NOMO-1 treated with dmso at 0.1 percent for 144 hours (cell line): ENCODE results near the gene NRXN3.

Experiments
- DNase-seq: peaks from one replicate; lab custom pipeline; 2025; ENCODE audit not compliant: unreplicated experiment; lab: John Stamatoyannopoulos, UW

NRXN3 gene

GRCh38 chr14:79270361-79270760 is 1100.2 kb downstream of the NRXN3 start:
- DNase-seq, result no peak

GRCh38 chr14:79271122-79271521 is 1100.9 kb downstream of the NRXN3 start:
- no peak for DNase-seq

GRCh38 chr14:79274641-79275291 is 1104.6 kb downstream of the NRXN3 start:
- DNase-seq, result no peak

GRCh38 chr14:79275292-79275655 is 1105.1 kb downstream of the NRXN3 start:
- DNase-seq, result no peak

- no peak for DNase-seq
Observed at GRCh38 chr14:79278286-79278797, 1108.2 kb downstream of the NRXN3 start.

- DNase-seq, result no peak
Observed at GRCh38 chr14:79278798-79279644, 1108.8 kb downstream of the NRXN3 start.

- no peak for DNase-seq
Observed at GRCh38 chr14:79279645-79280597, 1109.7 kb downstream of the NRXN3 start.

GRCh38 chr14:79281244-79282152 is 1111.3 kb downstream of the NRXN3 start:
- no peak for DNase-seq

- DNase-seq, result no peak
Observed at GRCh38 chr14:79284621-79285020, 1114.4 kb downstream of the NRXN3 start.

GRCh38 chr14:79285263-79285662 is 1115.1 kb downstream of the NRXN3 start:
- no peak for DNase-seq

- DNase-seq, result no peak
Observed at GRCh38 chr14:79287976-79288375, 1117.8 kb downstream of the NRXN3 start.

- no peak for DNase-seq
Observed at GRCh38 chr14:79293482-79294177, 1123.5 kb downstream of the NRXN3 start.

- no peak for DNase-seq
Observed at GRCh38 chr14:79294499-79294898, 1124.3 kb downstream of the NRXN3 start.

GRCh38 chr14:79295385-79295784 is 1125.2 kb downstream of the NRXN3 start:
- no peak for DNase-seq

GRCh38 chr14:79298373-79298772 is 1128.2 kb downstream of the NRXN3 start:
- DNase-seq, result no peak

- DNase-seq, result no peak
Observed at GRCh38 chr14:79299162-79299561, 1129.0 kb downstream of the NRXN3 start.

GRCh38 chr14:79304279-79304678 is 1134.1 kb downstream of the NRXN3 start:
- no peak for DNase-seq

- DNase-seq, result no peak
Observed at GRCh38 chr14:79306546-79306945, 1136.4 kb downstream of the NRXN3 start.

- DNase-seq, result no peak
Observed at GRCh38 chr14:79318371-79318770, 1148.2 kb downstream of the NRXN3 start.

- DNase-seq, result no peak
Observed at GRCh38 chr14:79320561-79320960, 1150.4 kb downstream of the NRXN3 start.
